ENCODE data around the gene ZNF486.
"Not testable (repeated sequence)": the region's sequence is repeated elsewhere in the genome, so short reads cannot be mapped to it uniquely, and the experiment has no call there.

The ZNF486 gene

DNA sequence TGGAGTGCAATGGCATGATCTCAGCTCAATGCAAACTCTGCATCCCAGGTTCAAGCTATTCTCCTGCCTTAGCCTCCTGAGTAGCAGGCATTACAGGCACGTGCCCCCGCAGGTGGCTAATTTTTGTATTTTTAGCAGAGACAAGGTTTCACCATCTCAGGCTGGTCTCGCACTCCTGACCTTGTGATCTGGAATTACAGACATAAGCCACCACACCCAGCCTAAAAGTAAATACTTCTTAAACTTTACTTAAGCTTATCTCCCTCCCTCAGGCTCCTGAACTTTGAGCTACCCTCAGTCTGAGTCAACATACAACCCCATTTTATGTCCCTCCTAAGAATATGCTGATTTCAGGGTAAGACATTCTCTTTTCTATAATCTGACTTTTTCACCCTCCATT is 66.1 kb downstream of the ZNF486 start:
- no peak for DNase-seq (ENCODE audit: low read depth)

- DNase-seq (ENCODE audit: low read depth) = no peak
Observed at GRCh38 chr19:20235156-20235555, 68.1 kb downstream of the ZNF486 start.

GRCh38 chr19:20237773-20238623 is 71.0 kb downstream of the ZNF486 start:
- no peak for DNase-seq (ENCODE audit: low read depth)

DNA sequence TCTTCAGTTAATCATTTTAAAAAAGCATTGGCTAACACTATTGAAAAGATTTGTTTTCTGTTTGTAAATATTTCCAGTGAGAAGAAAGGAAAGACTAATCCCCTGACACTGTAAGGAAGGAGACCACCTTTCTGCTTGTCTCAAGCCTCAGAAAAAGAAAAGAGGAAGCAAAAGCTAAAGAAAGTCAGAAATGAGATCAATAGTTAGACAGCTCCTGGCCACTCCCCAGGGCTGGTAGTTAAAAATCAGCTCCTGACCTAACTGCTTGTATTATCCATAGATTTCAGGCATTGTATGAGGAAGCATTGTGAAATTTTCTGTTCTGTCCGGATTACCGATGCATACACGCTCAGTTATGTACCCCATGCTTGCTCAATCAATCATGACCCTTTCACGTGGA is 76.6 kb downstream of the ZNF486 start:
- DNase-seq (ENCODE audit: low read depth) = no peak

GRCh38 chr19:20244356-20244755 is 77.3 kb downstream of the ZNF486 start:
- no peak for DNase-seq (ENCODE audit: low read depth)

DNA sequence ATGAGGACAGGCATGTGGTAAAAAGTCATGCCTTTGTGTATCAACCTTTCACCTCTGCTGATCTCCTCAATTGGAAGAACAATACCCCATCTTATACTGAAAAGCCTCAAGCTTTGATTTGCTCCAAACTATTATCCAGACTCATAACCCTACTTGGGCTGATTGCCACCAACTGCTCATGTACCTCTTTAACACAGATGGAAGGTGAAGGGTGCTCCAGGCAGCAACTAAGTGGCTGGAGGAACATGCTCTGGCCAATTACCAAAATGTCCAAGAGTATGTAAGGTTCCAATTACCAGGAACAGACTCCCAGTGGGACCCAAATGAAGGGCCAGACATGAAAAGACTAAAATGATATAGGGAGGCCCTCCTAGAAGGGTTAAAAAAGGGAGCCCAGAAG is 78.3 kb downstream of the ZNF486 start:
- no peak for DNase-seq (ENCODE audit: low read depth)

GRCh38 chr19:20247016-20247683 is 80.1 kb downstream of the ZNF486 start:
- DNase-seq (ENCODE audit: low read depth) = no peak

- DNase-seq (ENCODE audit: low read depth) = not testable (repeated sequence)
Observed at GRCh38 chr19:20248258-20248657, 81.2 kb downstream of the ZNF486 start.
